Mammary epithelial cell (primary cell): ENCODE data around the gene PDE9A.

Source experiments
- CTCF ChIP-seq, 2 donors: IDR thresholded peaks in 1 of 2; conservative IDR thresholded peaks in 1 of 2; 2 replicates each; pipeline ENCODE4 v1.5.1; 2011 to 2012; ENCODE audit warnings: inconsistent platforms in 2 of 2, low read length in 2 of 2, mild to moderate bottlenecking in 2 of 2, control low read depth in 1 of 2, low read depth in 1 of 2; ENCODE audit not compliant: insufficient read depth in 1 of 2; ENCODE audit errors: extremely low read depth in 1 of 2
- EZH2 ChIP-seq: IDR thresholded peaks from 2 replicates; pipeline ENCODE4 v1.6.1; 2012; ENCODE audit warnings: low read length, inconsistent platforms, borderline replicate concordance

- TF ChIP-seq CTCF (conservative IDR thresholded peaks at IDR 0.05 in 1 of 2, IDR thresholded peaks at IDR 0.05 in 1 of 2; ENCODE audit: extremely low read depth in 1 of 2, insufficient read depth in 1 of 2, low read depth in 1 of 2, low read length in 2 of 2) (no peak), EZH2 (no peak)
Measured at GRCh38 chr21:42741066-42741465, 87.6 kb downstream of the PDE9A start.
